H9 (cell line): ENCODE results near the gene SSRP1. TPM values are rescaled to one million over a fixed set of nuclear protein-coding genes. Genes with fewer than 3 reads are reported as not detected.

Experiments
- DNase-seq: peaks from one replicate; pipeline ENCODE4 v3.0.0-alpha.2; 2017
- H2AFZ ChIP-seq: one replicate; pipeline ENCODE4 v1.6.1; 2013; ENCODE audit warnings: mild to moderate bottlenecking, low read length, control low read depth, moderate library complexity
- H2AK5ac ChIP-seq: 2 replicates; pipeline ENCODE4 v1.6.1; 2013; ENCODE audit warnings: low read length, control low read depth, mixed read lengths; ENCODE audit not compliant: insufficient read length
- H2BK120ac ChIP-seq: one replicate; pipeline ENCODE4 v1.6.1; 2013; ENCODE audit warnings: low read depth, mild to moderate bottlenecking, low read length, control low read depth, inconsistent platforms; ENCODE audit not compliant: poor library complexity, severe bottlenecking
- H2BK12ac ChIP-seq: 2 replicates; pipeline ENCODE4 v1.6.1; 2013; ENCODE audit warnings: low read length, control low read depth, mixed read lengths, low read depth; ENCODE audit not compliant: insufficient read length
- H2BK15ac ChIP-seq: 2 replicates; pipeline ENCODE4 v1.6.1; 2013; ENCODE audit warnings: low read depth, low read length, control low read depth
- H2BK20ac ChIP-seq: one replicate; pipeline ENCODE4 v1.6.1; 2013; ENCODE audit warnings: low read depth, mild to moderate bottlenecking, low read length, control low read depth, inconsistent platforms; ENCODE audit not compliant: poor library complexity, severe bottlenecking
- H2BK5ac ChIP-seq: 2 replicates; pipeline ENCODE4 v1.6.1; 2013; ENCODE audit warnings: low read length, control low read depth, mixed read lengths; ENCODE audit not compliant: insufficient read length
- H3K14ac ChIP-seq: 2 replicates; pipeline ENCODE4 v1.6.1; 2013; ENCODE audit warnings: low read length, control low read depth; ENCODE audit not compliant: insufficient read depth
- H3K18ac ChIP-seq: 2 replicates; pipeline ENCODE4 v1.6.1; 2013; ENCODE audit warnings: low read depth, mild to moderate bottlenecking, mixed read lengths, low read length, control low read depth; ENCODE audit not compliant: insufficient read length
- H3K23ac ChIP-seq: 2 replicates; pipeline ENCODE4 v1.6.1; 2013; ENCODE audit warnings: low read length, control low read depth, mixed read lengths, low read depth; ENCODE audit not compliant: insufficient read length
- H3K23me2 ChIP-seq: 2 replicates; pipeline ENCODE4 v1.6.1; 2013; ENCODE audit warnings: low read depth, mild to moderate bottlenecking, mixed read lengths, low read length, control low read depth; ENCODE audit not compliant: insufficient read length, poor library complexity, severe bottlenecking
- H3K27ac ChIP-seq: 2 replicates; pipeline ENCODE4 v1.5.1; 2013; ENCODE audit warnings: low read length, control low read depth, mixed read lengths, low read depth; ENCODE audit not compliant: insufficient read length
- H3K27me3 ChIP-seq: 2 replicates; pipeline ENCODE4 v1.6.1; 2013; ENCODE audit warnings: low read length, control low read depth, inconsistent platforms; ENCODE audit not compliant: insufficient read depth
- H3K4ac ChIP-seq: 2 replicates; pipeline ENCODE4 v1.6.1; 2013; ENCODE audit warnings: low read depth, mild to moderate bottlenecking, control low read depth, inconsistent platforms, low read length, moderate library complexity
- H3K4me1 ChIP-seq: 2 replicates; pipeline ENCODE4 v1.6.1; 2013; ENCODE audit warnings: low read length, control low read depth, inconsistent platforms; ENCODE audit not compliant: insufficient read depth
- H3K4me2 ChIP-seq: 2 replicates; pipeline ENCODE4 v1.6.1; 2013; ENCODE audit warnings: low read length, control low read depth, mixed read lengths; ENCODE audit not compliant: insufficient read length, insufficient read depth
- H3K56ac ChIP-seq: 2 replicates; pipeline ENCODE4 v1.6.1; 2013; ENCODE audit warnings: low read depth, mild to moderate bottlenecking, mixed read lengths, low read length, control low read depth; ENCODE audit not compliant: insufficient read length
- H3K79me1 ChIP-seq: 2 replicates; pipeline ENCODE4 v1.6.1; 2013; ENCODE audit warnings: low read depth, mild to moderate bottlenecking, moderate library complexity, low read length, control low read depth, inconsistent platforms; ENCODE audit not compliant: insufficient read depth, poor library complexity, severe bottlenecking
- H3K79me2 ChIP-seq: 2 replicates; pipeline ENCODE4 v1.6.1; 2013; ENCODE audit warnings: low read length, control low read depth, inconsistent platforms; ENCODE audit not compliant: insufficient read depth
- H3K9ac ChIP-seq: 2 replicates; pipeline ENCODE4 v1.6.1; 2013; ENCODE audit warnings: low read length, control low read depth, mixed read lengths; ENCODE audit not compliant: insufficient read length; ENCODE audit errors: extremely low read depth
- H3K9me3 ChIP-seq: one replicate; pipeline ENCODE4 v1.6.1; 2013; ENCODE audit warnings: low read depth, low read length, inconsistent platforms; ENCODE audit not compliant: control insufficient read depth
- H3T11ph ChIP-seq: one replicate; pipeline ENCODE4 v1.6.1; 2013; ENCODE audit warnings: mild to moderate bottlenecking, low read length, control low read depth, inconsistent platforms
- H4K20me1 ChIP-seq: one replicate; pipeline ENCODE4 v1.6.1; 2013; ENCODE audit not compliant: control insufficient read depth, insufficient read length, insufficient read depth
- H4K5ac ChIP-seq: 2 replicates; pipeline ENCODE4 v1.6.1; 2013; ENCODE audit warnings: low read depth, mild to moderate bottlenecking, mixed read lengths, low read length, control low read depth; ENCODE audit not compliant: insufficient read length
- H4K8ac ChIP-seq: replicated peaks from 2 replicates; pipeline ENCODE4 v1.6.1; 2013; ENCODE audit warnings: low read length, control low read depth, mixed read lengths, low read depth; ENCODE audit not compliant: insufficient read length
- H4K91ac ChIP-seq: 2 replicates; pipeline ENCODE4 v1.6.1; 2013; ENCODE audit warnings: low read depth, mild to moderate bottlenecking, moderate library complexity, mixed read lengths, low read length, control low read depth; ENCODE audit not compliant: insufficient read length
- H3K27ac Mint-ChIP-seq, 3 experiments: 2 replicates in 2 of 3; 3 replicates in 1 of 3; pipeline ENCODE4 v1.8.0; 2020 to 2021; ENCODE audit warnings: mixed read lengths in 3 of 3, mild to moderate bottlenecking in 1 of 3, moderate library complexity in 1 of 3
- H3K27me3 Mint-ChIP-seq: 2 replicates; pipeline ENCODE4 v1.8.0; 2021; ENCODE audit warnings: low read depth, mild to moderate bottlenecking, moderate library complexity, mixed read lengths
- H3K36me3 Mint-ChIP-seq, 3 experiments: 2 replicates in 2 of 3; 3 replicates in 1 of 3; pipeline ENCODE4 v1.8.0; 2020 to 2021; ENCODE audit warnings: low read depth in 3 of 3, mixed read lengths in 3 of 3; ENCODE audit not compliant: insufficient read depth in 1 of 3
- H3K4me1 Mint-ChIP-seq, 2 experiments: 2 replicates each; pipeline ENCODE4 v1.8.0; 2020; ENCODE audit warnings: mixed read lengths in 2 of 2
- H3K4me3 Mint-ChIP-seq, 2 experiments: 2 replicates in 1 of 2; 3 replicates in 1 of 2; pipeline ENCODE4 v1.8.0; 2020 to 2021; ENCODE audit warnings: mild to moderate bottlenecking in 2 of 2, mixed read lengths in 2 of 2, moderate library complexity in 1 of 2
- H3K9me3 Mint-ChIP-seq, 2 experiments: 2 replicates in 1 of 2; 3 replicates in 1 of 2; pipeline ENCODE4 v1.8.0; 2020; ENCODE audit warnings: mild to moderate bottlenecking in 2 of 2, mixed read lengths in 2 of 2, moderate library complexity in 1 of 2
- WGBS: extraction: QIAGEN DNeasy Blood & Tissue Kit; methylation state at CpG from one replicate; pipeline ENCODE4 v1.1.7; 2013; ENCODE audit warnings: missing lambda C conversion rate, low lambda C conversion rate, mixed read lengths; ENCODE audit not compliant: insufficient read length; ENCODE audit errors: extremely low coverage; 5-methylcytosine and 5-hydroxymethylcytosine counted together
- total RNA-seq: library from RNA; stranded (reverse); gene quantifications from 2 replicates; pipeline ENCODE4 v1.2.1, GENCODE V29; 2021
- TF ChIP-seq, protein P1 (sequence below): fragments of 200-600 bp; sonication (generic); conservative IDR thresholded peaks from 3 replicates; pipeline ENCODE4 v1.8.0; 2021; ENCODE audit warnings: antibody characterized with exemption, mild to moderate bottlenecking

Gene SSRP1
- total RNA-seq, 1 experiment from 2014 or later = 202 TPM

- H3K18ac ChIP-seq = peak overlapping the region; percentile 9
- H4K20me1 ChIP-seq = no peaks in the 10 kb centered on the region
- no peaks in the 10 kb centered on the region for H3K23me2 ChIP-seq
- no peak overlapping the region for H3K56ac ChIP-seq
- no peak overlapping the region for H3K14ac ChIP-seq
- H3K9me3 ChIP-seq = no peaks in the 10 kb centered on the region
- no peak overlapping the region for H3K4me2 ChIP-seq
- no peaks in the 10 kb centered on the region for H3K79me2 ChIP-seq
- H2AFZ ChIP-seq = no peak overlapping the region
- H2BK12ac ChIP-seq = no peak overlapping the region
- H4K91ac ChIP-seq = no peak overlapping the region
- H3K23ac ChIP-seq = no peak overlapping the region
- H4K5ac ChIP-seq = no peak overlapping the region
- H3K27me3 ChIP-seq = no peaks in the 10 kb centered on the region
- Mint-ChIP-seq H3K4me3 (no peak overlapping the region), H3K27ac (peak overlapping the region in 2 of 3 experiments; percentile 86 to 89; a peak in 4 of 7 replicates), H3K9me3 (0 out of 5 replicates have a peak, but pooled peaks cover 0 to 2% of the 10 kb centered on the region in 2 experiments), H3K36me3 (no peaks in the 10 kb centered on the region), H3K4me1 (peaks cover 27% of the 10 kb centered on the region in 2 experiments), H3K27me3 (peaks cover 30% of the 10 kb centered on the region)
- no peak overlapping the region for H2BK15ac ChIP-seq
- no peak overlapping the region for H2BK5ac ChIP-seq
- no peak overlapping the region for H3T11ph ChIP-seq
- no peak overlapping the region for H4K8ac ChIP-seq
- no peaks in the 10 kb centered on the region for H3K79me1 ChIP-seq
- H3K4ac ChIP-seq = no peak overlapping the region
- H2BK120ac ChIP-seq = no peak overlapping the region
- DNase-seq = peak; percentile 70
- no peak overlapping the region for H2AK5ac ChIP-seq
- TF ChIP-seq, protein P1, sequence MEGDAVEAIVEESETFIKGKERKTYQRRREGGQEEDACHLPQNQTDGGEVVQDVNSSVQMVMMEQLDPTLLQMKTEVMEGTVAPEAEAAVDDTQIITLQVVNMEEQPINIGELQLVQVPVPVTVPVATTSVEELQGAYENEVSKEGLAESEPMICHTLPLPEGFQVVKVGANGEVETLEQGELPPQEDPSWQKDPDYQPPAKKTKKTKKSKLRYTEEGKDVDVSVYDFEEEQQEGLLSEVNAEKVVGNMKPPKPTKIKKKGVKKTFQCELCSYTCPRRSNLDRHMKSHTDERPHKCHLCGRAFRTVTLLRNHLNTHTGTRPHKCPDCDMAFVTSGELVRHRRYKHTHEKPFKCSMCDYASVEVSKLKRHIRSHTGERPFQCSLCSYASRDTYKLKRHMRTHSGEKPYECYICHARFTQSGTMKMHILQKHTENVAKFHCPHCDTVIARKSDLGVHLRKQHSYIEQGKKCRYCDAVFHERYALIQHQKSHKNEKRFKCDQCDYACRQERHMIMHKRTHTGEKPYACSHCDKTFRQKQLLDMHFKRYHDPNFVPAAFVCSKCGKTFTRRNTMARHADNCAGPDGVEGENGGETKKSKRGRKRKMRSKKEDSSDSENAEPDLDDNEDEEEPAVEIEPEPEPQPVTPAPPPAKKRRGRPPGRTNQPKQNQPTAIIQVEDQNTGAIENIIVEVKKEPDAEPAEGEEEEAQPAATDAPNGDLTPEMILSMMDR = no peak
- no peak overlapping the region for H3K9ac ChIP-seq
- WGBS = no CpG with 5 or more reads among the region's 9 CpGs
- no peak overlapping the region for H3K27ac ChIP-seq
- no peak overlapping the region for H2BK20ac ChIP-seq
- peaks cover 6% of the 10 kb centered on the region for H3K4me1 ChIP-seq
These were observed 29.4 kb upstream of the SSRP1 start for GRCh38 chr11:57364851-57365660.
